NT2/D1 (cell line): Measurements from ENCODE around the gene PHF5A.
"Not testable (repeated sequence)": the region's sequence is repeated elsewhere in the genome, so short reads cannot be mapped to it uniquely, and the experiment has no call there.

Experiments
- DNase-seq: peaks from one replicate; pipeline ENCODE4 v3.0.0-alpha.2; 2011; ENCODE audit warnings: low read depth, low spot score
- H3K27me3 ChIP-seq: 2 replicates; pipeline ENCODE4 v1.6.0; 2011; ENCODE audit warnings: mild to moderate bottlenecking; ENCODE audit not compliant: insufficient read length, insufficient read depth
- H3K36me3 ChIP-seq: 2 replicates; pipeline ENCODE4 v1.6.1; 2011; ENCODE audit warnings: mild to moderate bottlenecking, low read length, mixed read lengths; ENCODE audit not compliant: insufficient read depth, insufficient read length
- H3K4me1 ChIP-seq: 2 replicates; pipeline ENCODE4 v1.5.1; 2011; ENCODE audit not compliant: insufficient read depth, insufficient read length
- H3K4me3 ChIP-seq: 2 replicates; pipeline ENCODE4 v1.5.1; 2011; ENCODE audit warnings: low read depth; ENCODE audit not compliant: insufficient read length
- H3K9ac ChIP-seq: 2 replicates; pipeline ENCODE4 v1.6.0; 2011; ENCODE audit warnings: low read depth; ENCODE audit not compliant: insufficient read length
- H3K9me3 ChIP-seq: 2 replicates; pipeline ENCODE4 v1.5.1; 2011; ENCODE audit warnings: mild to moderate bottlenecking, low read length; ENCODE audit not compliant: insufficient read depth
- SUZ12 ChIP-seq: IDR thresholded peaks from 2 replicates; pipeline ENCODE4 v1.6.1; 2011; ENCODE audit not compliant: insufficient read length, insufficient read depth; ENCODE audit errors: extremely low read depth
- YY1 ChIP-seq: IDR thresholded peaks from 2 replicates; pipeline ENCODE4 v1.6.1; 2011; ENCODE audit not compliant: insufficient read length, insufficient read depth
- ZNF274 ChIP-seq: IDR thresholded peaks from 2 replicates; pipeline ENCODE4 v1.6.1; 2011; ENCODE audit warnings: mild to moderate bottlenecking, low read depth, low read length

Gene PHF5A

GRCh38 chr22:41445129-41446056 lies 23.1 kb downstream of the PHF5A start:
- no peaks in the 10 kb centered on the region for H3K27me3 ChIP-seq
- no peak for TF ChIP-seq ZNF274
- no peak for TF ChIP-seq SUZ12
- TF ChIP-seq YY1 = no peak
- no peaks in the 10 kb centered on the region for H3K9me3 ChIP-seq
- peaks cover 29% of the 10 kb centered on the region for H3K36me3 ChIP-seq
- peaks cover 3% of the 10 kb centered on the region for H3K4me1 ChIP-seq
- DNase-seq = no peak
- peak overlapping the region; percentile 98 for H3K9ac ChIP-seq
- H3K4me3 ChIP-seq = peak overlapping the region; percentile 75

GRCh38 chr22:41444360-41445128 lies 23.9 kb downstream of the PHF5A start:
- Histone ChIP-seq H3K36me3 (peaks cover 32% of the 10 kb centered on the region), H3K4me3 (peak overlapping the region; percentile 75), H3K27me3 (no peaks in the 10 kb centered on the region), H3K9ac (peak overlapping the region; percentile 98), H3K4me1 (peaks cover 3% of the 10 kb centered on the region), H3K9me3 (no peaks in the 10 kb centered on the region)
- peak; percentile 93 for DNase-seq
- TF ChIP-seq SUZ12 (no peak), YY1 (no peak), ZNF274 (no peak)

GRCh38 chr22:41442240-41442792 lies 26.2 kb downstream of the PHF5A start:
- H3K27me3 ChIP-seq = no peaks in the 10 kb centered on the region
- peaks cover 47% of the 10 kb centered on the region for H3K36me3 ChIP-seq
- H3K9ac ChIP-seq = no peak overlapping the region
- H3K4me1 ChIP-seq = peaks cover 3% of the 10 kb centered on the region
- no peak for TF ChIP-seq SUZ12
- no peak for TF ChIP-seq ZNF274
- TF ChIP-seq YY1 = no peak
- H3K9me3 ChIP-seq = no peaks in the 10 kb centered on the region
- DNase-seq = no peak
- H3K4me3 ChIP-seq = no peak overlapping the region

- not testable (repeated sequence) for H3K4me1 ChIP-seq, H3K9ac ChIP-seq, H3K4me3 ChIP-seq, H3K27me3 ChIP-seq, H3K9me3 ChIP-seq, DNase-seq
- H3K36me3 ChIP-seq = peaks cover 65% of the 10 kb centered on the region
These were observed 28.0 kb downstream of the PHF5A start for GRCh38 chr22:41440511-41440910.

DNA sequence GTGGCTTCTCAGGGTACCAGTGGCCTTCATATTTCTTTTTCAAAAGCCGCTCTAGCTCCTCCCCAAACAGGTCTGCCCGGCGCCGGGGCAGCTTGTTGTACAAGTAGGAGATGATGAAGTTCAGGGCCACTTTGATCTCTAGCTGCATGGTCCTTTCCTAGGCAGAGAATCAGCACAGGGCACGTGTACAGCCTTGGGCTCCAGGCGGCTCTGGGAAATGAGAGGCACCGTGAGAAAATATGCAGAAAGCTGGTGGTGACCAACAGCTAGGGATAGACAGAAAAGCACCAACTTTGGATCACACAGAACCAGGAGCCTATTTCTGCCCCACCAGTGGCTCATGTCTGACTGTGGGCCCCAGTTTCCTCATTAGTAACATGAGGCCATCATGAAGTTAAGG lies 31.3 kb downstream of the PHF5A start:
- DNase-seq = no peak
- TF ChIP-seq SUZ12 (no peak), ZNF274 (no peak), YY1 (no peak)
- Histone ChIP-seq H3K9ac (no peak overlapping the region), H3K4me1 (peaks cover 1% of the 10 kb centered on the region), H3K36me3 (peaks cover 61% of the 10 kb centered on the region), H3K4me3 (no peak overlapping the region), H3K27me3 (no peaks in the 10 kb centered on the region), H3K9me3 (no peaks in the 10 kb centered on the region)

GRCh38 chr22:41436322-41437113 lies 32.0 kb downstream of the PHF5A start:
- no peak for TF ChIP-seq YY1
- TF ChIP-seq SUZ12 = no peak
- no peak for TF ChIP-seq ZNF274
- H3K27me3 ChIP-seq = no peaks in the 10 kb centered on the region
- H3K36me3 ChIP-seq = peaks cover 58% of the 10 kb centered on the region
- H3K4me1 ChIP-seq = no peaks in the 10 kb centered on the region
- H3K4me3 ChIP-seq = no peak overlapping the region
- no peak for DNase-seq
- H3K9ac ChIP-seq = no peak overlapping the region
- no peaks in the 10 kb centered on the region for H3K9me3 ChIP-seq

GRCh38 chr22:41435560-41435959 lies 32.9 kb downstream of the PHF5A start:
- Histone ChIP-seq H3K9me3 (no peaks in the 10 kb centered on the region), H3K9ac (no peak overlapping the region), H3K4me3 (no peak overlapping the region), H3K4me1 (no peaks in the 10 kb centered on the region), H3K36me3 (peaks cover 56% of the 10 kb centered on the region), H3K27me3 (no peaks in the 10 kb centered on the region)
- TF ChIP-seq ZNF274 (no peak), YY1 (no peak), SUZ12 (no peak)
- no peak for DNase-seq

- not testable (repeated sequence) for H3K4me3 ChIP-seq, H3K4me1 ChIP-seq, H3K27me3 ChIP-seq, H3K9ac ChIP-seq, DNase-seq, H3K9me3 ChIP-seq
- peaks cover 52% of the 10 kb centered on the region for H3K36me3 ChIP-seq
These were observed 34.0 kb downstream of the PHF5A start for GRCh38 chr22:41434361-41435003.

GRCh38 chr22:41433480-41433879 lies 35.0 kb downstream of the PHF5A start:
- peaks cover 45% of the 10 kb centered on the region for H3K36me3 ChIP-seq
- H3K27me3 ChIP-seq, DNase-seq, H3K9me3 ChIP-seq, H3K4me3 ChIP-seq, H3K9ac ChIP-seq, H3K4me1 ChIP-seq: not testable (repeated sequence)
